ENCODE data around the gene G6PC2.
"Not testable (repeated sequence)": the region's sequence is repeated elsewhere in the genome, so short reads cannot be mapped to it uniquely, and the experiment has no call there.

Gene G6PC2

GRCh38 chr2:168901003-168901402 lies at the start of gene G6PC2:
G6PC2 (plus strand) TSS chr2:168901291; CDS start chr2:168901332, 41 bp downstream.
- no peak for DNase-seq

DNA sequence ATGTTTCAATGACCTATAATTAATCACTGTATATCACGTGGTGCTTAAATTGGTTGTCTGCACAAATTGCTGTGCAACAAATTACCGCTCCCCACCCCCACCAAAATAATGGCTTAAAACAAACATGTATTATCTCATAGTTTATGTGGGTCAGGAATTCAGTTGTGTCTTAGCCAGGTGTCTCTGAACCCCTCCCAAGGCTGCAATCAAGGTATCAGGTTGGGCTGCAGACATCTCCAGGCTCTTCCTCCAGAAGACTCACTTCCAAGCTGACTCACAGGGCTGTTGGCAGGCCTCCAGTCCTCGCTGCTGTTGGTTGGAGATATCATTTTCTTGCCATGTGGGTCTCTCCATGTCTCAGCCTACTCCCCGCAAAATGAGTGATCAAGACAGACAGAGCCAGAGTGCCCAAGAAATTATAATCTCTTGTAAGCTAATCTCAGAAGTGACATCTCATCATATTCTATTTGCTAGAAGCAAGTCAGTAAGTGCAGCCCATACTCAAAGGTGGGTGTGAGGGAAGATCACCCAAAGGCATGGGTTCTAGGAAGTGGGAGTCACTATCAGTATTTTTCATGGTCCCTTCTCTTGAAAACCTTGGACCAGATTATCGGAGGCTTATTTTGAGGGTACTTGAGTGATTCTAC lies 49.3 kb upstream of the G6PC2 start:
- DNase-seq = peak; percentile 26 to 58

- DNase-seq = no peak
Observed at GRCh38 chr2:168852481-168852880, 48.6 kb upstream of the G6PC2 start.

- no peak for DNase-seq
Observed at GRCh38 chr2:168853471-168853870, 47.6 kb upstream of the G6PC2 start.

DNA sequence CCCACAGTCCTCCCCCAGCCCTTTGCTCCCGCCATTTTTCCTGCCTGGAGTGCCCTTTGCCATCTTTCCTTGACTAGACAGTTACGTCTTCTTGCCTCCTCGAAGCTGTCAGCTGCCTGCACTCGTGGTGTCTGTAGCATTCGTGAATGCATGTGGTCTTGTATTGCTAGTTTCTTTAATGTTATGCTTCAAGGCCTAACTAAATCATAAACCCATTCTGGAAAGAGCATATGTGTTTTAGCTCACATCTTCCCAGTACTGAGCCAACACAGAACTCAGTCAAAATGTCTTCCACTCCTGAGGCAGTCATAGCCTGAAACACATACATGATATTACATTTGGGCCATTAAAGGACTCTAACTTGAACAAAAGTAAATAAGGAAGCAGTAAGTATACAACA lies 46.4 kb upstream of the G6PC2 start:
- DNase-seq = no peak

DNA sequence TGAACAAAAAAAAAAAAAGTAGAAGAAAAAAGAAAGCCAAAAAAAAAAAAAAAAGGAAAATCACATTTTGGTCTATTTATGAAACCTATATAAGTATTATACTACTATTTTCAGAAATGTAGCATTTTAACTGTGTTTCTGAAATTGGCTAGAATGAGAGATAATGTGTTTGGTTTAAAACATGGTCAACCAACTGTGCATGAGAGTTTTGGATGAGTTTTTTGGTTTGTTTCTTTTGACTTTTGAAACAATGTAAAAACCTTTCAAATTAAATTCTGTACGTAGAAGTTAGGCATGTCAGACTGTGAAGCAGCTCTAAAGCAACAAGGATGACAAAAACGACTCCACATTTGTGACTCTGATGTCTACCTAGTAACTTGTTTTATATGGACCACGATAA lies 45.5 kb upstream of the G6PC2 start:
- DNase-seq = no peak

GRCh38 chr2:168858146-168858545 lies 42.9 kb upstream of the G6PC2 start:
- no peak for DNase-seq

DNA sequence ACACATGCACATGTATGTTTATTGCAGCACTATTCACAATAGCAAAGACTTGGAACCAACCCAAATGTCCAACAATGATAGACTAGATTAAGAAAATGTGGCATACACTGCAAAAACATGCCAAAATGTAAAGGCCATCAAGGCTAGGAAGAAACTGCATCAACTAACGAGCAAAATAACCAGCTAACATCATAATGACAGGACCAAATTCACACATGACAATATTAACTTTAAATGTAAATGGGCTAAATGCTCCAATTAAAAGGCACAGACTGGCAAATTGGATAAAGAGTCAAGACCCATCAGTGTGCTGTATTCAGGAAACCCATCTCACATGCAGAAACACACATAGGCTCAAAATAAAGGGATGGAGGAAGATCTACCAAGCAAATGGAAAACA lies 33.9 kb upstream of the G6PC2 start:
- DNase-seq = not testable (repeated sequence)

GRCh38 chr2:168870369-168870768 lies 30.7 kb upstream of the G6PC2 start:
- DNase-seq = not testable (repeated sequence)

DNA sequence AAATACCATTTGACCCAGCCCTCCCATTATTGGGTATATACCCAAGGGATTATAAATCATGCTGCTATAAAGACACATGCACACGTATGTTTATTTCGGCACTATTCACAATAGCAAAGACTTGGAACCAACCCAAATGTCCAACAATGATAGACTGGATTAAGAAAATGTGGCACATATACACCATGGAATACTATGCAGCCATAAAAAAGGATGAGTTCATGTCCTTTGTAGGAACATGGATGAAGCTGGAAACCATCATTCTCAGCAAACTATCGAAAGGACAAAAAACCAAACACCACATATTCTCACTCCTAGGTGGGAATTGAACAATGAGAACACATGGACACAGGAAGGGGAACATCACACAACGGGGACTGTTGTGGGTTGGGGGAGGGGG lies 30.3 kb upstream of the G6PC2 start:
- DNase-seq = not testable (repeated sequence)

DNA sequence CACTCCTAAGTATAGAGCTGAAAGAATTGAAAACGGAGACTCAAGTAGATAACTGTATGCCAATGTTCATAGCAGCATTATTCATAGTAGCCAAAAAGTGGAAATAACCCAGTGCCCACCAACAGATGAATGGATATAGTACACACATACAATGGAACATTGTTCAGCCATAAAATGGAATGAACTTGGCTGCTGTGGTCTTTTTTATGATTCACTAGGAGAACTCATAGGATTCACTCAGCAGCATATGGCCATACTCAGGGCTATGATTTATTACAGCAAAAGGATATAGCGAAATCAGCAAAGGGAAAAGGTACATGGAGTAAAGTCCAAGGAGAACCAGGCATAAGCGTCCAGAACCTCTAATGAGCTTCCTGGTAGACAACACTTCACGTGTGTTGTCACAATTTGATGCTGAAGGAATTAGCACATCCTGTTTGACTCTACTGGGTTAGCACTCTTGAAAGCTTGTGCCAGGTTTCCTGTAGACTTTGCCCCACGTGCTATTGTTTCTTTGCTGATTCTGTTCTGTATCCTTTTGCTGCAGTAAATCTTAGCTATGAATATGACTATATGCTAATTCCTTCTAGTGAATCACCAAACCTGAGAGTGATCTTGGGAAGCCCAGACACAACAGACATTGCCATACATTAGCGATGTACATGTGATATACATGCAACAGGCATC lies 26.6 kb upstream of the G6PC2 start:
- no peak for DNase-seq

- DNase-seq = not testable (repeated sequence)
Observed at GRCh38 chr2:168882163-168882562, 18.9 kb upstream of the G6PC2 start.

DNA sequence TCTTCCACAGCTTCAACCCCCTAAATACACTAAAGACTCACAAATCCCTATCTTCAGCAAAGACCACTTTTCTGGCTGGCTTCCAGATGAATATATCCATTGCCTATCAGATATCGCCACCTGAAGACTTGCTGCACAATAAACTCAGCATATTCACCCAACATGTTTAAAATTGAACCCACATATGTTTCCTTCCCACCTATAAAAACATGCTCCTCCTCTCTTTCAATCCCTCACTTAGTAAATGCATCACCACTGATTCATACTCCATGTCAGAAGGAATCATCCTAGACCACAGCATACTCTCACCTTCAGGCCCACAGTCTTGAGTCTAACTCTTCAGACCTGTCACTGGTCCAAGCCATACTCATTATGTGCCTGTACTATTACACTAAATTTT lies 16.1 kb upstream of the G6PC2 start:
- DNase-seq = no peak

DNA sequence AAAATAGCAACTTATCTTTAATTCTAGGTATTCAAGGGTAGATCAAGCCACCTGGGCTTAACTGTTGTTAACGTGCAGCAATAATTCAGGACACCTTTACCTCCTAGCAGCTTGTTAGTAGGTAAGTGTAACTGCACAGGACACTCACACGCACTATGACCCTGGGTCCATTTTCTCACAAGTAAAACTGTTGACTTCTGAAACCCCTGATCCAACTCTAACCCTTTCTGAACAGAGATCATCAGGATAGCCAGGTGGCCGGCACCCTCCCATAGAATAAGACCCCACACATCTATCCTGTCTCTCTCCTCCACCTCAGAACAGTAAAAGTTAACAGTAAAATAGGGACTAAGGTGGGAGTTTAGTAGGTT lies 11.5 kb upstream of the G6PC2 start:
- no peak for DNase-seq

- peak; percentile 99 for DNase-seq
Observed at GRCh38 chr2:168890006-168890782, 10.9 kb upstream of the G6PC2 start, which contains the start of gene SPC25. SPC25 (minus strand) TSS chr2:168890430; CDS start chr2:168889519, 911 bp downstream.

DNA sequence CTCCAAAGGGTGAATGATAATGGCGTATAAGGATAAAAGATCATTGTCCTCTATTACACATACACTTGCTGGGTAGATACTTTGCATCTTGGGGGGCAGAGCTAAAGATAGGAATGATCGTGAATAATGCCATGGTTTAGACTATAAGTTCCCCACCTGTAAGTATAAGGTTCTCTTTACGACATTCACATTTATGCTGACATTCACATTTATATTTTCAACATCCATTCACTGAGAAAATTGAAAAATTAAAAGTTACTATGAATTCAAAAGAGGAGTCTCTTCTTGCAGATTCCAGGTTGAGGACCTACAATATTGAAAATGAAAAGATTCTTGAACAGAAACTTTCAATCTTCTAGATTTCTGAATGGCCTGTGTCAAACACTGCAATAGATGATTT lies 8.8 kb upstream of the G6PC2 start:
- DNase-seq = no peak

DNA sequence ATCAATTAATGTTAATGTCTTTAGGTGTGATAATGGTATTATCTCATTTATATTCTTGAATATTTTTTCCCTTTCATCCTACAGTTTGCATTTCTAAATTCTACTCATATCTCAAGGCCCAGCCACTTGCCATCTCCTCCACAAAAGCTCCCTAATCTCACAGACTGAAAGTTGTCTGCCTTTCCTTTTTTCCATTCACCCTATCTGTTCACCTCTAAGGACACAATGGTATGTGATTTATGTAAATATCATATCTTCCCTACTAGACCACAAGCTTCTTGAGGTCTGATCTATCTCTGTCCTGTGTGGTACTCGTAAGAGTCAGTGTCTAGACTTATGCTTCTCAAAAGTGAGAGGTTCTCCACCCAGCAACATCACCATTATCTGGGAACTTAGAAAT lies 7.0 kb upstream of the G6PC2 start:
- DNase-seq = no peak

DNA sequence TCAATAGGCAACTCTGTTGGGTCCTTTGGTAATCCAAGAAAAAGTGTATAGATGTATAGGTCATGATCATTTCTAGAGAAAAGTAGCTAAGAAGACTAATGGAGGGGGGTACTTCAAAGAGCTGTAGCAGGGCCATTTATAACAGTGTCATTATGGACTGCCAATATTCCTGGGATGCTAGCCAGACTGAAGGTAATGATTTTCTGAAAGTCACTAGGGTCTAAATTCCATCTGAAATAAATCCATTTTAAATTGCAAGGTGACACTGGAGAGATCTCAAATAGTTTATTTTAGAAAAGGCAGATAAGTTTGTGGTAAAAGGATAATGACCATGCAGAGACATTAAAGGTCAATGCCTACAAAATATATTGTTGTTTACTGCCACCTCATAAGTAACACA lies 6.4 kb upstream of the G6PC2 start:
- DNase-seq = no peak

- DNase-seq = no peak
Observed at GRCh38 chr2:168895771-168896170, 5.3 kb upstream of the G6PC2 start.

GRCh38 chr2:168896783-168897182 lies 4.3 kb upstream of the G6PC2 start:
- peak; percentile 81 to 90 for DNase-seq

GRCh38 chr2:168897449-168897848 lies 3.6 kb upstream of the G6PC2 start:
- DNase-seq = no peak

GRCh38 chr2:168903888-168904287 lies 2.8 kb downstream of the G6PC2 start:
- DNase-seq = no peak

DNA sequence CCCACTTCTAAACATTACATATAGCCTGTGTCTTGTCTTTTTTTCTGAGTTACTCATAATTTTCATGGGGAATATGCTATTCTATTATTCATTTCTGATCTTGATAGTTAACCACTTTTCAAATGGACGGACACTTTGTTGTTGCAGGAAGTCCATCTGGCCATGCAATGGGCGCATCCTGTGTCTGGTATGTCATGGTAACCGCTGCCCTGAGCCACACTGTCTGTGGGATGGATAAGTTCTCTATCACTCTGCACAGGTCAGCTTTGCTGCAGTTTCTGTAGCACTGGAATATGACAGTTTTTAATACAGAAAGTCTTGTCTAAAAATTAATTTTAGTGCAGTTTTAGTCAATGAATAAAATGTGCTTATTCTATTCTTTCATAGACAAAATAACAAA lies 3.3 kb downstream of the G6PC2 start:
- DNase-seq = no peak
